GM18508 (cell line): ENCODE measurements around the gene PSORS1C1.

Experiments
- ATAC-seq: cut with Tn5 transposase; IDR thresholded peaks from one replicate; pipeline ENCODE4 v1.9.1; 2021; ENCODE audit warnings: moderate number of reproducible peaks; ENCODE audit not compliant: insufficient read depth, unreplicated experiment

PSORS1C1 gene

DNA sequence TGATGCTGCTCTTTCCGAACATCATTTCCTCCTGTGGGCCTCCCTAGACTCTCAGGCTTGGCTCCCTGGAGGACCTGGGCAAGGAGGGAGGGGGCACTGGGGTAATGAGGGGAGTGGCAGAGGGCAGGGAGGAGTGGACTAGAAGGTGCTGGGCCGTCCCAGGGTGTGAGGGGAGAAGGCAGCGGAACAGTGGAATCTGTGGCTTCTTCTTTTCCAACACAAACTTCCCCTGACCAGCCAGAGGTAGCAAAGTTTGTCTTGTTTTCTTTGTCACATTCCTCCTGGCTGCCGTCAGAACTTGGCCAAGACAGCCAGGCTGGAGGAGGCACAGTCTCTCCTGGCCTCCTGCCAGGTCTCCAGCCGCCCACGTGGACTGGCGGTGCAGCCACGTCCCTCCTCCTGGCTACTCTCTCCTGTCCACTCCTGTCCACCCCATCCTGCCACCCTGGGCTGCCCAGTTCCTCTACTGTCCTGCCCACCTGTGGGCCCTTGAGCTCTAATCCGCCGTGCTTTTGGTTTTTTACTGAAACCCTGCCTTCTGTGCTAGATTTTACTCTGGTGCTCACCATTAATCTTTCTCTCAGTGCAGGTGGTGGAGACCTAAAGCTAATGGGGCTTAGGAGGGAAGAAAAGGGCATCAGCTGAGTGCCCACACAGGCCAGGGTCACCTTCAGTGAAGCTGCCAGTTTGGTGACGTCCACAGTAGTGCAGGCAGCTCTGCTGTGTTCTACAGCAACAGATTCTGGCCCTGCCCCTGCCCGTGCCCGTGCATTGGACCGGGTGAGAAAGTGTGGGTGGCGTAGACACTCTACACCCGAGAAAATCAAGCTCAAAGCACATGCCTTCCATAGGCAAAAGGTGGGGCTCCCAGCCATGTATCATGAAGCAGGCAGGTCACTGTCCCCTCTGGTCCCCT is 8.4 kb downstream of the PSORS1C1 start:
- no peak for ATAC-seq

DNA sequence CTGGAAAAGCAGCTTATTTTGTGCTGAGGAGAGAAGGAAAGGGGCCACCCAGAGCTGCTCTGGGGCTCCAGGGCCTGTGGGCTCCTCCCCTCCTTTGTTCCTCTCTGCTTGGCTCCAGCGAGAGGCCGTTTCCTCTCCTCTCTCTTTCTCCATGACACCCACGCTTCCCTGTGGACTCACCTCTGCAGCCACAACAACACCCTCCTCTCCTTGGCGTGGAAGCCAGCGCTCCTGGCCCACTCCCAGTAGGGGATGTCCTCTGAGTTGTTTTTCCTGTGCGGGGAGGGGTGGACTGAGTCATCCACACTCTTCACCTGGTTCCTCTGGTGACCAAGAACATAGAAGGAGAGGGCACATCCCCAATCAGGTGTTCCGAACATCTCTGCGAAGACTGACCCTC is 10.6 kb downstream of the PSORS1C1 start:
- no peak for ATAC-seq

DNA sequence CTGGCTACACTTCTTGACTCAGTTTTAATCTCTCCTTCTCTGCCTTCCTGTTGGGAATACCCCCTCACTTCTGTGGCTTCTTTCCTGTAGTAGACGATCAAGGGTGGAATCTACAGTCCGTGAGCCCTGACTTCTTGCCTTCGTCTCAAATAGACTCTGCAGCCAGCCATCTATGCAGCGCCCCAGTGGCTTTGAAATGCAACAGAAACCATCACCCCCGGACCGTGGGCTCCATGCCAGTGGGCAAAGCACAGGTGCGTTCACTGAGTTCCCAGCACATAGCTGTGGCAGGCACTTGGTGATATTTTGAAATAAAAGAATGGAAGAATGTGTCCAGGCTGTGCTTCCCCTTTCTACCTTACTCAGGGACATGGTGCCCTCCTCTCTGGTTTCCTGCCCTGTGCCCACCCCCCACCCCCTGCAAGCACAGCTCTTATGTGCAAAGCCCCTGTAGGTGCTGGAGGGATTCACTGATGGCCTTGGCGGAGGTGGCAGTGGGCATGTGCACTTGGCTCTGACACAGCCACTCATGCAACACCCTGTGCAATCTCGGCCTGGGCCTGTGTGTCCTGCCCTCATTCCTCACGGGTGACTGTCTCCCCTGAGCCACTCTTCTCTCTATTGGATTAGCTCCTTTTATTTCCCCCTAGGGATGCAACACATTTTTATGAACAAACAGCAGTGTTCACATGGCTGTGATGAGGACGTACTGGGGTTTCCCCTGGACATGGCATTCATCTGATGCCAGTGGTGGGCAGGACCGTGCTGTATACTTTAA is 11.2 kb downstream of the PSORS1C1 start:
- no peak for ATAC-seq

DNA sequence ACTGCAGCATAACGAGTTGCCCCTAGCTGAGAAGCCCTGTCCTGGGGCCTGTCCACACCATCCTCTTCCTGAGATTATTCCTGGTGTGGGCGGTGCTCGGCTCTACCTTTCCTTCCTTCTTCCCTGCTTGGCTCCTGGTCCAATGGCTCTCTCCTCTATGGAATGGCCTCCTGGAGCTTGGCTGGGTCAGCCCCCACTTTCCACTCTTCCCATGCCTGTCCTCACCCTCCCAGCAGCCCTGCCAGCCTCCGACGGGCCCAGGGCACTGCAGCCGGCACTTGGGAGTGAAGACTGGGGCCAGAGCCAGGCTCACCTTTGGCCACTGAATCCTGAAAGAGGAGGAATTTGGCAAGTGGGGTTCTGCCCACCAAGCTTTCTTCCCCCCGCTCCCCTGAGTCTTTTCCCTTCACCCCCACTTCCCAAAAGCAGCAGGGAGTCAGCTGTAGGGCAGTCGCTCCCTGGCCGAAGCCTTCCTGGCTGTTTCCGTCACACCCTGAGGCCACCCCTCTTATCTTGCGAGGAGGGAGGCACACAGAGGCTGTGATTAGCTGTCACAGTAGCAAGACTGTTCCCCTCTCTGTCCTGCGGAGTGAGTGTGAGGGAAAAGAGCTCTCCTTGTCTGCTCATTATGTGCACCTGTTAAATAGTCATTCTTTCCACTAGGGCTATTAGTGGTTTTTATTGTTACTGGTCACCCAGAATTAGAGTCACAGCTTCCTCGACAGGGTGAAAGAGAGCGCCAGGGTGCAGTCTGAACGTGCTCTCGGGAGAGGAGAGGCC is 12.0 kb downstream of the PSORS1C1 start:
- no peak for ATAC-seq

DNA sequence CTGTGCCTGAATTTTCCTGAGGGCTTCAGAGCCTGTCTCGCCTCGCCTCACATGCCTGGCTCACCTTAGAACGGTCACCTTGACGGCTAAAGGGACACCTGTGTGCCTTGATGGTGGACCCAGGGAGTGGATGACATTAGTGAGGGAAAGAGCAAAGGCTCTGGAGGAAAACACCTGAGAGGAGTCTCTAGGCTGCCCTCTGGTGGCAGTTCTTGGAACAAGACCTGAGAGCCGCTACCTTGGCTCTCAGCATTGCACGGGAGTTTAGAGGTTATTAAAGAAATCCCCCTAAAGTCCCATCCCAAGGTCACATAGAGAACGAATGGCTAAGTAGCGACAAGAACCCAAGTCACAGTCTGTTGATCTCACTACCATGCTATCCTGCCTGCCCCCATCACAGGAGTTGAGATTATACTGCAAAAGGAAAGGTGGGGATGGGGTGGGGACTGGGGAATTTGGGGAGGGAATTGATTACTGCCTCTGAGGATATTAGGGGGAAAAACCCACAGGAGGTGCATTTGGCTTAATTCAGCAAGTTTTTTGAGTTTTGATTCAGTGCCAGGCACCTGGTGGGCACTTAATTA is 13.6 kb downstream of the PSORS1C1 start:
- ATAC-seq = no peak

DNA sequence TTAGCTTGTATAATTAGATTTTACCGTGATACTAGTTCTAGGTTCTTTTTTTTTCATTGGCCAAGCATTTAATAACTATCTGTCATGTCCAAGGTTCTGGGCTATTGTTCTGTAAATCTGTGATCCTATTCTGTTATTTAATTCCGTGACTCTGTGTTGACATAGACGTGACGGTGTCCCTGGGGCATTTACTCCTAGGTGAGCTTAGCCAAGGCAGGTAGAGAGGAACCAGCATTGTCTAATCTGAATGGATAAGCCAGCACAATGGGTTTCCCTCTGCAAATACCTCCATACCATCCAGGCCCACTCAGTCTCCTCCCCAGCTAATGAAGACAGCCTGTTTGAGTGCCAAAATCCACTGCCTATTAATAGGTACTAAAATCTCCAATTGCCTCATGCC is 14.5 kb downstream of the PSORS1C1 start:
- ATAC-seq = no peak

DNA sequence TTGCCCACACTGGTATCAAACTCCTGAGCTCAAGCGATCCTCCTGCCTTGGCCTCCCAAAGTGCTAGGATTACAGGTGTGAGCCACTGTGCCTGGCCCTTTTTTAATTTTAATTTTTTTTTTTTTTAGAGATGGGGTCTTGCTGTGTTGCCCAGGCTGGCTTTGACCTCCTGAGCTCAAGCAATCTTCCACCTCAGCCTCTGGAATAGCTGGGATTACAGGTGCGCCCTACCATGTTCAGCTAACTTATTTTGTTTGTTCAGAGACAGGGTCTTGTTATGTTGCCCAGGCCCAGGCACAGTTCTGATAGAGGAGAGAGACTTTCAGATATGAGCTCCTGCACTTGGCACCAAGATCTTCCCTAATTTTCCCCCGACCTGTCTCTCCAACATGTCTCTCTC is 16.2 kb downstream of the PSORS1C1 start:
- ATAC-seq = no peak

DNA sequence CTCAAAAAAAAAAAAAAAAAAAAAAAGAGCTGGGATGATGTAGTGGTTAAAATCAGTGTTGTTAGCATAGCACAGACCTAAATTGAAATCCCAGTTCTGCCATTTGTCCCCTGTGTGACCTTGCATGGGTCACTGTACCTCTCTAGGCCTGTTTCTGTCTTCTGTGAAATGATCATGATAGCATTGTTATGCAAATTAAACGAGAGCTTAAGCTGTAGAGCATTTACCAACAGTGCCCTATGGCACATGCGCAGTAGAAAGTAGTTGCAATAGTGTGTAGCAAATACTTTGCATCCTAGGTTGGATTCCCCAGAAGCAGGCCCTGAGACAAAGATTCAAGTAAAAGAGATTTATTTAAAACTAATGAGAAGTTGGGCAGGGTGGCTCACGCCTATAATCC is 17.0 kb downstream of the PSORS1C1 start:
- no peak for ATAC-seq

DNA sequence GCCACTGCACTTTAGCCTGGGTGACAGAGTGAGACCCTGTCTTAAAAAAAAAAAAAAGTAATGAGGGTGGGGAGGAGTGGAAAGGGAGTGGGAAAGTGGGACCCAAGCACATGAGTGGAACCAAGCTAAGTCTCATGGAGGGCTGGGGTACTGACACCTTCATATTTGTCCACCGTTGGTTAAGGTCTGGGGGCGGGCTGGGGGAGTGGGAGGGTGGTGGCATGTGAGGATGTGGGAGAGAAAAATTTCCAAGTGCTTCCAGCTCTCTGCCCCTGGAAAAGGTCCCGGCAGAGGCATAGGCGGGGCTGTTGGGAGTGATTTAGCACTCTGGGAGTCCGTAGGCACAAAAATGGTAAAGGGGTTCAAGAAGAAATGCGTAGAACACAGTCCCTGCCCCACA is 18.2 kb downstream of the PSORS1C1 start:
- no peak for ATAC-seq

DNA sequence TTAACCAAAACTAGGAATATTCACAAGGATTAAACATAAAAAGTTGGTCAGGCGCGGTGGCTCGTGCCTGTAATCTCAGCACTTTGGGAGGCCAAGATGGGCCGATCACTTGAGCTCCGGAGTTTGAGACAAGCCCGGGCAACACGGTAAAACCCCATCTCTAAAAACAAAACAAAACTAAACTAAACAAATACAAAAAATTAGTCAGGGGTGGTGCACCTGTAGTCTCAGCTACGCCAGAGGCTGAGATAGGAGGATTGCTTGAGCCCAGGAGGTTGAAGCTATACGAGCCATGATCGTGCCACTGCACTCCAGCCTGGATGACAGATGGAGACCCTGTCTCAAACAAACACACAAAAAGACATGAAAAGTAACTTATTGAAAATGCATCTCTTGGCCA is 21.1 kb downstream of the PSORS1C1 start:
- no peak for ATAC-seq

DNA sequence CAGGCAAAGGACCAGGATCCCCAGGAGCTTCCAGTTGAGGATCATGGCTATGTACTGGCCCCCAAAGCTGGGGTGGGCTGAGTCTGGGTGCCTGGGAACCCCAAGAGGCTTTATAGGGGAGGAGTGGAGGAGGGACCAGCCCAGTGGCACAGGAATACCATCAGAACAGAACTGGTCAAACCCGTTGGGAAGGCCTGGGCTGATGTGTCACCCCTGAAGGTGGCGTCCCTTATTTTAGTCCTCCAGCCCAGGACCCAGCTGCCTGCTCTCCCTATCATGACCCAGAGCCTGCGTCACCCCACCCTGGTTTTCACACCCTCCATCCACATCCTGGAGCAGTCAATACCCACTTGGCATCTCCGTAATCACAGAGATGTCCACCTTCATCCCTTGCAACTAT is 24.4 kb downstream of the PSORS1C1 start, which contains the start of gene PSORS1C2:
Gene PSORS1C2 (minus strand): TSS at position 85 of the 400 bp plus-strand sequence. CDS start 40 bp downstream, at position 45.
- no peak for ATAC-seq

DNA sequence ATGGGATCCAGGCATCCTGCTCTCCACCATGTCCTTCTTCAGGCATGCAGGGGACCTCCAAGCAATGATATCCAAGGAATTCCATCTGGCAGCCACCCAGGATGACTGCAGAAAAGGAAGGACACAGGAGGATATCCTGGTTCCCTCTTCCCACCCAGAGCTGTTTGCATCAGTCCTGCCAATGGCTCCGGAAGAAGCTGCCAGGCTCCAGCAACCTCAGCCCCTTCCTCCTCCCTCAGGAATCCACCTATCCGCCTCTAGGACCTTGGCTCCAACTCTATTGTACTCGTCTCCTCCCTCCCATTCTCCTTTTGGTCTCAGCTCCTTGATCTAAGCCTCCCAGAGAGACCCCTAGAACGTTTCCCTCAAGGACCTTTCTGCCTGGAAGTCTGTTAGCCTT is 25.0 kb downstream of the PSORS1C1 start:
- no peak for ATAC-seq

DNA sequence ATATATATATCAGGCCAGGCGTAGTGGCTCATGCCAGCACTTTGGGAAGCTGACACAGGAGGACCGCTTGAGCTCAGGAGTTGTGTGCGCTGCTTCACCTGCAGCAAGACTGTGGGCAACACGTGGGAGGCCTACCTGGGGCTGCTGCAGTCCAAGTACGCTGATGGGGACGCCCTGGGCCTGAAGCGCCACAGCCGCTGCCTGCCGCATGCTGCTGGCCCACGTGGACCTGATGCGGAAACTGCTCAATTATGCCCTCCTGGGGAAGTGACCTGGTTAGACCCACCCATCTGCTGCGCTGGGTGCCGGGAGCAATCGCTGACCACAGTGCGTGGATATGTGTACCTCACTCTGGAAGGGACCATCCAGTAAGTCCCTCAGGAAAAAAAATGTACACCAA is 26.0 kb downstream of the PSORS1C1 start:
- ATAC-seq = no peak

DNA sequence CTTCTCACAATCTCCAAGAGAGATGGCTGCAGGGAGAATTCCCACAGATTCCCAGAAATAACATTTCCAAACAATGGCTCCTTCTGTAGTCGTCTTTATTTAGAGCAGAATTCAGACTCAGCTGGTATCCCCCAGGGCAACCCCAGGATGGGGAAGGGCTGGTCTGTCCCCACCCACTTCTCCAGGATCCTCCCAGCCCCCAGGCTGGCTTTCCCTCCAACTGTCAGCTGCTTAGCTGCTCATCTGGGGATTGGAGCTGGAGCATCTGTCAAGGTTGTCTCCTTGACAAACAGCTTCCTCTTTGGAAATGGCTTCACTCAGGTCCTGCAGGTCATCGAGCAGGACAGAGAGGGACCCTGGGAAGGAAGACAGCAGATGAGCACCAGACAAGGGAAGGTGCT is 27.8 kb downstream of the PSORS1C1 start:
- ATAC-seq = no peak

DNA sequence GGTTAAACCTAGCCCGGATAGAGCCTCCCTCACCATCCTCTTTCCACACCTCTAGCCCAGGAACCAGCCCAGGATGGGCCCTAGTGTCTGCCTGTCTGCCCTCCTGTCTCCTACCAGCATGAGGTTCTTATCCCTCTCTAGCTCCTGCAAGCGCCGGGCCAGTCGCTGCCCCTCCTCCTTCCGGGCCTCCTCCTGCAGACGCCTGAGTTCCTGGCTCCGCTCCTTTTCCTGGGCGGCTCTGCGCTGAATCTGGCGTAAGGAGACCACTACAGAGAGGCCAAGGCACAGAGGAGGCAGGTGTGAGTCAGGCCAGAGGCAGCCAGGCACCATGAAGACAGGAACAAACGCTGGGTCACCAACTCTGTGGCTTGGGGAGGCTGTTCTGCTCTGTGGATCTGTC is 28.5 kb downstream of the PSORS1C1 start:
- ATAC-seq = no peak

DNA sequence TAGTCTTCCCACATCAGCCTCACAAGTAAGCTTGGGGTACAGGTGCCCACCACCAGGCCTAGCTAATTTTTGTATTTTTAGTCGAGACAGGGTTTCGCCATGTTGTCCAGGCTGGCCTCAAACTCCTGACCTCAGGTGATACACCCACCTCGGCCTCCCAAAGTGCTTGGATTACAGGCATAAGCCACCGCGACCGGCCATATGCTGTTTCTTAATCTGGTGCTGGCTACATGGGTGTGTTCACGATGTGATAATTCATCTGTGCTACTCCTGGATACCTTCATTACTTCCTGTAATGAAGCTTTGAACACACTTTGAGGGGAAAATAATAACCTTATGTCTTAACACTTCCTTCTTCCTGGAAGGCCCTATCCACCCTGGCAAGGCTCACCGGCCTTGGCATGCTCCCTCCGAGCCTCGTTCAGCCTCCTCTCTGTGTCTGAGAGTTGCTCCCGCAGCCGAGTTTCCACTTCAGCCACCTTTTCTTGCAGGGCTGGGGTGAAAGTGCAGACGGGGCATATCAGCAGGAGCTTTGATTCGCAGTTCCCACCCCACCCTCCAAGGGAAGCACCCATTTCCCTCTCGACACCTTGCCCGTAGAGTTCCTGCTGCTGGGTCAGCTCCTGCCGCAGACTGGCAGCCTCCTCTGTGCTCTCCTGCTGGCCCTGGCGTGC is 29.8 kb downstream of the PSORS1C1 start:
- no peak for ATAC-seq

DNA sequence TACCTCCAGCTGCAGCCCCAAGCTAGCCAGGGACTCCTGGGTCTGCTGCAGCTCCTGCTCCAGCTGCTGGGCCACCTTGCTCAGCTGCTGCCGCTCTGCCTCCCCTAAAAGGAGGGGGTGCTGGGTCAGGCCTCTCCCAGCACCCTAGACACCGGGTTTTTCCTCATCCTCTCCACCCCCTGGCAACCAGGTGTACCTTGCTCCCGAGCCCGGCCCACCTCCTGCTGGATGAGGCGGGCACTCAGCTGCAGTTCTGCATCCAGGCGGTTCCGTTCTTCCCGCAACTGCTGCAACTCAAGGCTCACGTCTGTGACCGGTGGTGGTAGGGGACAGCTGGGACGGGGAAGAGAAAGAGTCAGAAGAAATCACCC is 30.4 kb downstream of the PSORS1C1 start:
- no peak for ATAC-seq

DNA sequence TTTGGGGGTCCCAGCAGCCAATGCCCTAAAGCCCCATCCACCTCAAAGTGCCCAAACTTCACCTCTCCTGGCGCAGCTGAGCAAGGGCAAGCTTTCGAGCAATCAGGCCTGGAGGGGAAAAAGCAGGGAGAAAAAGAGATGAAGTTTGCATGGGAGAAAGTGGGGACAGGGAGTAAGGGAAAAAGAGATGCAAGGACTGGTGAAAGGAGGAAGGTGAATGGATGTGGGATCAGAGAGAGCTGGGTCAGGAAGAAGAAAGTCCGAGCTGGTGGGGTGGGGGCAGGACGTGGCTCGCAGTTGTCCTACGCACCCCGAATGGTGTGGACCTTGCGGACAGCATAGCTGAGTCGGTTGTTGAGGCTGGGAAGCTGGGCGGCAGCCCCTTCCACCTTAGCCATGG is 30.8 kb downstream of the PSORS1C1 start:
- no peak for ATAC-seq

DNA sequence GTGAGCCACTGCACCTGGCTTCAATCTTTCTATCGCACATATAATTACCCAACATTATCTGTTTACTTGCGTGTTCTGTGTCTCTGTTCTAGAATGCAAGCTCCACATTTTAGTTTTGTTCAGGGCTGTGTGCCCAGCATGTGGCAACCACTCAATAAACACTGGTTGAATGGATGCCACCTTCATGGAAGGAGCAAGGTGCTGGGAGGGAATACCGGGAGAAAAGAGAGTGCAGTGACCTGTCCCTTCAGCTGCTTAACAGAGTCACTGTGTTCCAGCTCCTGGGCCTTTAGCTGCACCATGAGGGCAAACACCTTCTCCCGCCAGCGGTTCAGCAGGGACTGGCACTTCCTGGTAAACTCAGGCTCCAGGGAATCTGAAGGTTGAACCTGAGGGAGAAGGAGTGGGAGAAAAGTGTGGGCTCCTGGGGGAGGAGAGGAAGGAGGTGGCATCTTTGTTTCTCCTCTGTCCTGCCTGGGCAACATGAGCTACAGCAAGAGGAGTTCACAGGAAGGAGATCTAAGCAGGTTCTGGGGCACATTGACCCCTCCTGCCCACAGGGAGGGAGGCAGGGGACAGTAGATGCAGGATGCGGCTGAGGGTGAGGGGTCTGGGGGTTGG is 35.3 kb downstream of the PSORS1C1 start:
- no peak for ATAC-seq
